HG02840 (cell line): ENCODE results near the gene DUXB.
A peak's percentile ranks its signal among the peaks of the same experiment; 100 is the strongest.

Experiments
- ATAC-seq: cut with Tn5 transposase; IDR thresholded peaks from one replicate; pipeline ENCODE4 v1.9.1; 2021; ENCODE audit warnings: mild to moderate bottlenecking, moderate library complexity, moderate number of reproducible peaks; ENCODE audit not compliant: unreplicated experiment, low FRiP score

Gene DUXB

DNA sequence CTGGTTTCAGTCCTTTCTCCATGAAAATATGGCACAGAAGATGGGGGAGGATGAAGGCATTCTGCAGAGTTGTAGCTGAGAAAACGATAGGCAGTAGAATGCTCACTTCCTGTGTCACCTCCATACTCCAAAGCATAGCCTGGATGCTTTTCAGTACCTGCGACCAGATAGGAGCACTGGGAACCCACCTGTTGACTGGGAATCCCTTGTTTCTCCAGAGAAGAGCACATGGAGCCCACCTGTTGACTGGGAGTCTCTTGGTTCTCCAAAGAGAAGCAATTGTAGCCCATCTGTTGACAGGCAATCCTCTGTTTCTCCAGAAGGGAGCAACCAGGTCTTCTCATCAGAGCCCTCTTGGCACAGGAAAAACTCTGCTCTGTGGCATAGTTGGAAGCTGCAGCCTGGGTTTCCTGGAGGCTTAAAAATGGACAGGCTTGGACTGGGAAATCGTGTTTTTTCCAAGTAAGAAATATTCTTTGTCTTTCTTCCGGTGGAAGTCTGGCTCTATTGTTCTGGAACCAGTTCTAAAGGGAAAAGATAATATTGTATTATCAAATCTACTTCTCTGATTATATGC lies 40.4 kb downstream of the DUXB start:
- ATAC-seq, result no peak

DNA sequence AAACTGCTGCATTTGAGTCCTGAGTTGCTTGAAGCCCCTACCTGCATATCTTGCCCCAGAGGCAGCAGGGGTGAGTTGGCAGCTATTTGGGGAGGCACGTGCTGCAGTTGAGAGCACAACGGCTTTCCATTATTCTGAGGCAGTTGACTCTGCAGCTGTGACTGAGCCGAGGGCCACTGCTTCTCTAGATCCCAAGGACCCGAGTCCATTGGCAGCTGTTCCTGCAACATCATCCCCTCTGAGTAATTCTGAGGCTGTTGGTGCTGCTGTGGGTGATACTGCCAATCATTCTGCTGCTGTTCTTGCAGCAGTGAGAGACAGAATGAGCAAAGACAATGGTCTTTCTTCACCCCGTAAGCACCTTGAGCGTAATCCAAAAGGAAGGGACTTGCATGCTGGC lies 40.9 kb downstream of the DUXB start:
- ATAC-seq, result no peak

GRCh38 chr16:75658175-75658574 lies 43.1 kb downstream of the DUXB start:
- ATAC-seq, result no peak

DNA sequence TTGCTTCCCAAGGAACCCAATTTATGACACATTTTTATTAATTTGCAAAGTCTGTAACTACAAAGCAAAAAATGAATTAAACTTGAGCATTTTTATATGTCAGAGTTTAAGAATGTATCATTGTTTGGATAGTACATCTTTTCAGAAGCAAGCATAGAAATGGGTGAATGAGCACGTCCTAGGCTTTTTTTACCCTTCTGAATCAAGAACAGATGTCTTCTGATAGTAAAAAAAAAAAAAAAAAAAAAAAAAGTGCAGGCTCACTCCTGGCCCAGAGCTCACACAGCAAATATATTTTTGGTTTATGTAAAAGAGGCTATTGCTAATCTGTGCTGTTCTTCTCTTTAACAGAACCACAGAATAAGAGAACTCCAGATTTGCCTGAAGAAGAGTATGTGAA lies 47.3 kb downstream of the DUXB start:
- ATAC-seq, result no peak

GRCh38 chr16:75648265-75649076 lies 52.8 kb downstream of the DUXB start:
- ATAC-seq, result peak; percentile 38

GRCh38 chr16:75647492-75648264 lies 53.6 kb downstream of the DUXB start, which contains the start of the genes KARS1 and TERF2IP:
Gene KARS1, minus strand, starts transcription at chr16:75647665. Its CDS starts 26 bp downstream, at chr16:75647639.
Gene TERF2IP, plus strand, starts transcription at chr16:75647773. Its CDS starts 110 bp downstream, at chr16:75647883.
- peak; percentile 77 for ATAC-seq

DNA sequence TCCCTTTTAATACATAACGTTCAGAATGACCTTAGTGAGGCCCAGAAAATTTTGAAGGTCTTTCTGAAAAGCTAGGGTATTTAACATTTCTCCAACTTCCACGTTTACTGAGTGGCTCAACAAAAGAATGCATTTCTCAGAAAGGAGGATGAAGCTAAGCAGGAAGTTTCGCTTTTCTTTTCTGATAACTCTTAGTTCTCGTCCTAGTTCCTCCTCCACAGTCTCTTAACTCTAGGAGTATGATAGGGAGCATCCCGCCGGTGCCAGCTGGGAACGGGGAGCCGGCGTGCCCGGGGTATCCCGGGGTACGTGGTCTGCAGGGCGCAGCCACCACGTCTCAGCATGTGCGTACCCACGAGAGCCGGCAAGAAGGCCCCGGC lies 54.2 kb downstream of the DUXB start:
- peak; percentile 16 for ATAC-seq

DNA sequence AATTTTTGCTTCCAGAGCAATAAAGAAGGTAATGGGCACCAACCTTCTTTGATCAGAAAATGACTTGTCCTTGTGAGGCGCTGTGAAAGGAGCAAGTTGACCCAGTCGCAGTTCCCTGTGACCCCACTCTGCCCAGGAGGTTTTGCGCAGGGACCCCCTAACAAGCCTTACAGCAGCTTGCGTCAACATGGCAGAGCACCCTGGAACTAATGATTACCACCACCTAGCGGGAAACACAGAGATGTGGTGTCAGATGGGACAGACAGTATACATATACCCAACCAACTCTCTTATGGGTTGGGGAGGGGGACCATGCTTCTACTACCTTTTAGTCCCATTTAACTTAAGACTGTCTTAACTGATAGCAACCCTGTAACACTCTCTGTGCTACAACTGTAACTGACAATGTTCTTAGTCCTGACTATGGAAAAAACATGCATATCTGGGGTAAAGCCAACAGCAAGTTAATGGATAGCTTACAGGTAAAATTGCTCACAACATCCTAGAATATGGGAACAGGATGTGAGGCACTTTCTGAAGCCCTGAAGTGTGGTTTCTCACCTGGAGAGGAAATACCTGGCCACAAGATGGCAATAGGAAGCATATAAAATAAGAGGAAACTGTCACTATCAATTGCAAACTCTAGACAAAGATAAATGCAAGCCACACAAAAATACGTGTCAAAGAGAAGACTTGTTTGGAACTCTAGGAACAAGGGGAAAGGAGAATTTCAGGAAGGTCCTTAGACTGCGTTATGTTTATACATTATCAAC lies 56.8 kb downstream of the DUXB start:
- ATAC-seq, result no peak
